K562 (cell line): ENCODE measurements around the gene CEBPZ. TPM values are rescaled to one million over a fixed set of nuclear protein-coding genes. Genes with fewer than 3 reads are reported as not detected.
A peak's percentile ranks its signal among the peaks of the same experiment; 100 is the strongest.

Source experiments
- ATAC-seq: fragments of 200-7000 bp; cut with Tn5 transposase; 3 replicates; pipeline ENCODE4 v1.9.1; 2020; ENCODE audit warnings: moderate library complexity
- BruUV-seq: library from RNA; stranded (reverse); fragments of 400-500 nt; replicated peaks from 2 replicates; lab custom pipeline; 2021; lab: Mats Ljungman, UMichigan
- CTCF ChIA-PET: fragments of 300-600 bp; formaldehyde crosslinking; extraction: SDS; loops from one replicate; lab custom pipeline; 2021; ENCODE audit warnings: low intra/inter-chr PET ratio; lab: Yijun Ruan, JAX
- POLR2A ChIA-PET: fragments of 300-600, 350-650 bp; sonication (Branson Sonifier 250); formaldehyde crosslinking; extraction: SDS; loops from one replicate; lab custom pipeline; 2021; ENCODE audit warnings: antibody characterized with exemption, inconsistent platforms; lab: Yijun Ruan, JAX
- DNase-seq, 4 experiments: peaks; one replicate each; pipeline versions ENCODE4 v3.0.0 to v3.0.0-alpha.2; 2011 to 2018; ENCODE audit warnings: low spot score in 3 of 4, mixed read lengths in 3 of 4; ENCODE audit errors: extremely low read depth in 1 of 4
- FAIRE-seq: peaks from 2 replicates; lab custom pipeline; 2011; peaks lifted over from hg19 to GRCh38; lab: Jason Lieb, UNC
- H2AFZ ChIP-seq: 2 replicates; pipeline ENCODE4 v1.6.0; 2011; ENCODE audit warnings: low read depth, low read length, control low read depth, inconsistent platforms
- H3K27ac ChIP-seq: fragments of 200-600 bp; 3 replicates; pipeline ENCODE4 v1.8.0; 2011; ENCODE audit warnings: low read depth, mild to moderate bottlenecking, control low read depth, inconsistent platforms, low read length, moderate library complexity, mixed read lengths; ENCODE audit errors: extremely low read depth
- H3K27me3 ChIP-seq, 2 experiments: fragments of 300-600 bp in 1 of 2; 2 replicates in 1 of 2; 3 replicates in 1 of 2; pipeline versions ENCODE4 v1.6.0 to v1.8.0; 2011; ENCODE audit warnings: inconsistent platforms in 2 of 2, low read length in 2 of 2, mild to moderate bottlenecking in 1 of 2, mixed read lengths in 1 of 2, moderate library complexity in 1 of 2; ENCODE audit not compliant: control insufficient read depth in 2 of 2, insufficient read depth in 2 of 2
- H3K36me3 ChIP-seq: fragments of 300-600 bp; 3 replicates; pipeline ENCODE4 v1.8.0; 2011; ENCODE audit warnings: mild to moderate bottlenecking, low read length, inconsistent platforms; ENCODE audit not compliant: control insufficient read depth, insufficient read depth
- H3K4me1 ChIP-seq, 2 experiments: fragments of 200-600 bp in 1 of 2; replicated peaks in 1 of 2; 2 replicates in 1 of 2; 3 replicates in 1 of 2; pipeline versions ENCODE4 v1.5.1 to v1.8.0; 2011; ENCODE audit warnings: inconsistent platforms in 2 of 2, low read length in 2 of 2, mild to moderate bottlenecking in 1 of 2, mixed read lengths in 1 of 2, moderate library complexity in 1 of 2; ENCODE audit not compliant: control insufficient read depth in 2 of 2, insufficient read depth in 2 of 2
- H3K4me2 ChIP-seq: 2 replicates; pipeline ENCODE4 v1.6.1; 2011; ENCODE audit warnings: low read length, control low read depth, inconsistent platforms, mixed read lengths; ENCODE audit not compliant: insufficient read depth
- H3K4me3 ChIP-seq: fragments of 200-600 bp; sonication (generic), shearing (Covaris generic); 2 replicates; pipeline ENCODE4 v1.5.1; 2016; ENCODE audit warnings: control low read depth, inconsistent platforms
- H3K79me2 ChIP-seq: fragments of 200-600 bp; 3 replicates; pipeline ENCODE4 v1.8.0; 2011; ENCODE audit warnings: low read length, inconsistent platforms; ENCODE audit not compliant: control insufficient read depth, insufficient read depth
- H3K9ac ChIP-seq, 2 experiments: 2 replicates each; pipeline versions ENCODE4 v1.6.0 to v1.6.1; 2011; ENCODE audit warnings: low read depth in 2 of 2, low read length in 2 of 2, control low read depth in 1 of 2, inconsistent platforms in 1 of 2, mild to moderate bottlenecking in 1 of 2, mixed read lengths in 1 of 2; ENCODE audit not compliant: insufficient read depth in 1 of 2
- H3K9me1 ChIP-seq: one replicate; pipeline ENCODE4 v1.6.0; 2011; ENCODE audit warnings: inconsistent platforms, mild to moderate bottlenecking, low read length, moderate library complexity; ENCODE audit not compliant: control insufficient read depth, insufficient read depth
- H3K9me3 ChIP-seq: replicated peaks from 2 replicates; pipeline ENCODE4 v1.5.1; 2011; ENCODE audit warnings: low read depth, low read length, inconsistent platforms; ENCODE audit not compliant: control insufficient read depth, insufficient read depth
- H4K20me1 ChIP-seq: replicated peaks from 2 replicates; pipeline ENCODE4 v1.6.1; 2011; ENCODE audit warnings: low read length, inconsistent platforms, mixed read lengths; ENCODE audit not compliant: control insufficient read depth, insufficient read depth
- CHCHD3 ChIP-seq: fragments of 250-450 bp; sonication (Bioruptor Pico); IDR thresholded peaks from 2 replicates; pipeline ENCODE4 v2.1.2; 2022; ENCODE audit warnings: mild to moderate bottlenecking
- MGA ChIP-seq: fragments of 450-650 bp; IDR thresholded peaks from 2 replicates; pipeline ENCODE4 v1.6.1; 2016; ENCODE audit warnings: mild to moderate bottlenecking, moderate library complexity
- POU5F1 ChIP-seq: fragments of 150-350 bp; IDR thresholded peaks from 2 replicates; pipeline ENCODE4 v1.6.1; 2014; ENCODE audit warnings: borderline replicate concordance, low read length, low read depth, mild to moderate bottlenecking; ENCODE audit not compliant: partially characterized antibody
- PTTG1 ChIP-seq: fragments of 450-650 bp; IDR thresholded peaks from 2 replicates; pipeline ENCODE4 v1.6.1; 2016; ENCODE audit warnings: low read depth, mild to moderate bottlenecking, missing genetic modification characterization, missing compliant biosample characterization
- WGBS: fragments of 100-300 bp; shearing (Covaris generic); methylation state at CpG from one replicate; pipeline ENCODE4 v1.1.6; 2016; ENCODE audit warnings: low coverage, mixed read lengths; ENCODE audit not compliant: insufficient coverage; ENCODE audit errors: missing lambda C conversion rate; 5-methylcytosine and 5-hydroxymethylcytosine counted together
- in situ Hi-C: fragments of 300-500 bp; cut with MboI; formaldehyde crosslinking; loops from 4 replicates; pipeline ENCODE4 v1.15.0; 2018; ENCODE audit warnings: inconsistent platforms, mixed read lengths
- intact Hi-C: fragments of 100-400 bp; cut with micrococcal nuclease; formaldehyde crosslinking; loops from 2 replicates; pipeline ENCODE4 v1.14.2; 2022
- polyA plus RNA-seq, 8 experiments: library from polyadenylated mRNA; depleted of rRNA in 4 of 8; stranded (reverse) in 5 of 8; unstranded in 3 of 8; fragments of >200 nt; fragmentation: Nextera tagmentation in 2 of 8; fragmentation: Illumina TruSeq in 1 of 8; extraction: Ambion mirVana in 2 of 8; extraction: Trizol in 1 of 8; gene quantifications; 2 replicates each; pipeline versions ENCODE4 v1.2.1 to v1.2.3, GENCODE V29; 2011 to 2014; ENCODE audit warnings: inconsistent platforms in 1 of 8, missing spikeins in 1 of 8
- total RNA-seq, 7 experiments: library from RNA; depleted of rRNA in 6 of 7; stranded (reverse); fragments of >200 nt in 6 of 7; fragmentation: Illumina TruSeq in 2 of 7; extraction: Trizol in 2 of 7; gene quantifications; 2 replicates each; pipeline versions ENCODE4 v1.2.1 to v1.2.3, GENCODE V29; 2011 to 2021; ENCODE audit warnings: low replicate concordance in 1 of 7

The CEBPZ gene
- total and polyA plus RNA-seq, 9 of the 15 experiments (the other 6 are each of a cell fraction or from before 2014, with no cell fraction given), result 49.7 to 160 (median 82.8) TPM

DNA sequence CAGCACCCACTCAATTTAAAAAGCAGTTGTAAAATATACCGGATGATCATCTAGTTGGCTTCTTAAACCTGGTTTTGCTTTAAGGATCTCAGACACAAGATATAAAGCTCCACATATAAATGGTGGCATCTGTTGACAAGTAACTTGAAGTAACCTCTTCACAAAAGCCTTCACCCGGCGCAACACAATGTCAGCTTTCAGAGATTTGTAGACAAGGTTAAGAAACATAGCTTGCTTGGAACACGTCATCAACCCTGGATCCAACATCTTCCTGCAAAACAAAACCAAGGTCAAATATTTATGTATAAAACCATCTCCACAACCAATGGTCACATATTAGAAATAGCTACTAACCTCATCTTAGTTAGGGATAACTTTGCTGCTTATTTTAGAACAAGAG lies 8.3 kb downstream of the CEBPZ start:
- peaks cover 87% of the 10 kb centered on the region for H3K36me3 ChIP-seq
- peaks cover 2% of the 10 kb centered on the region for H3K9me1 ChIP-seq
- no peak overlapping the region for H3K4me3 ChIP-seq
- ChIA-PET CTCF (no interaction called here), POLR2A (interaction anchor here (1.1 kb wide), 1 partner anchor 22 kb away, joined by 4 read pairs; no protein-coding TSS in a partner anchor)
- H3K27me3 ChIP-seq, result no peaks in the 10 kb centered on the region
- ATAC-seq (no peak), FAIRE-seq (peak; percentile 26), DNase-seq (no peak)
- H3K9me3 ChIP-seq, result no peaks in the 10 kb centered on the region
- H3K4me2 ChIP-seq, result no peak overlapping the region
- intact Hi-C loops (no loop called here), in situ Hi-C loops (no loop called here)
- H3K79me2 ChIP-seq, result peaks cover 57% of the 10 kb centered on the region
- peaks cover 7% of the 10 kb centered on the region; the same call in 1 of the 2 replicates for H4K20me1 ChIP-seq
- H2AFZ ChIP-seq, result no peak overlapping the region
- 97% methylated on average over 4 of the region's 4 CpGs for WGBS
- no peak overlapping the region for H3K9ac ChIP-seq
- no peak for TF ChIP-seq POU5F1
- TF ChIP-seq MGA, result no peak
- no peak for TF ChIP-seq CHCHD3 (CRISPR knock-in tag)
- no peak for TF ChIP-seq PTTG1
- H3K27ac ChIP-seq, result no peak overlapping the region
- BruUV-seq, result no TSS peak
- H3K4me1 ChIP-seq, result peaks cover 0 to 6% of the 10 kb centered on the region in 2 experiments; a peak in 2 of 5 replicates
